Kidney (tissue), 14 donors: ENCODE measurements around the gene PIP5K1A. TPM values are rescaled to one million over a fixed set of nuclear protein-coding genes. Genes with fewer than 3 reads are reported as not detected.
A peak's percentile ranks its signal among the peaks of the same experiment; 100 is the strongest.
"Not testable (repeated sequence)": the region's sequence is repeated elsewhere in the genome, so short reads cannot be mapped to it uniquely, and the experiment has no call there.

Experiments
- DNase-seq, 5 donors: peaks; one replicate each; pipeline ENCODE4 v3.0.0-alpha.2; 2013 to 2020
- FAIRE-seq: peaks from 2 replicates; lab custom pipeline; 2012; peaks lifted over from hg19 to GRCh38; lab: Jason Lieb, UNC
- H3K27ac ChIP-seq, 2 donors: one replicate each; pipeline ENCODE4 v1.7.0; 2013; ENCODE audit warnings: low read depth in 2 of 2, low read length in 2 of 2, inconsistent platforms in 1 of 2
- H3K27me3 ChIP-seq: one replicate; pipeline ENCODE4 v1.7.1; 2013; ENCODE audit warnings: low read length, inconsistent platforms; ENCODE audit not compliant: control insufficient read depth, insufficient read depth
- H3K36me3 ChIP-seq, 3 donors: one replicate each; pipeline versions ENCODE4 v1.7.0 to v1.7.1; 2013; ENCODE audit warnings: low read length in 3 of 3, control low read depth in 1 of 3, inconsistent platforms in 1 of 3; ENCODE audit not compliant: insufficient read depth in 3 of 3, control insufficient read depth in 2 of 3
- H3K4me1 ChIP-seq, 3 donors: one replicate each; pipeline versions ENCODE4 v1.7.0 to v1.7.1; 2013; ENCODE audit warnings: low read length in 3 of 3, inconsistent platforms in 1 of 3, low read depth in 1 of 3; ENCODE audit not compliant: control insufficient read depth in 2 of 3, insufficient read depth in 2 of 3
- H3K4me3 ChIP-seq, 3 donors: one replicate each; pipeline versions ENCODE4 v1.7.0 to v1.8.1; 2013; ENCODE audit warnings: low read length in 3 of 3, control low read depth in 1 of 3, inconsistent platforms in 1 of 3
- H3K9ac ChIP-seq, 3 donors: one replicate each; pipeline versions ENCODE4 v1.7.0 to v1.7.1; 2013; ENCODE audit warnings: low read length in 3 of 3, control low read depth in 1 of 3, inconsistent platforms in 1 of 3
- H3K9me3 ChIP-seq, 3 donors: one replicate each; pipeline versions ENCODE4 v1.7.0 to v1.7.1; 2013; ENCODE audit warnings: low read length in 3 of 3, control low read depth in 1 of 3, inconsistent platforms in 1 of 3; ENCODE audit not compliant: control insufficient read depth in 2 of 3, insufficient read depth in 1 of 3
- CTCF ChIP-seq: IDR thresholded peaks from 3 replicates; pipeline ENCODE4 v1.5.1; 2012; ENCODE audit warnings: mild to moderate bottlenecking, moderate library complexity, borderline replicate concordance; ENCODE audit not compliant: insufficient read depth; ENCODE audit errors: extremely low read depth
- intact Hi-C: fragments of 100-400 bp; cut with DNase I; formaldehyde crosslinking; loops from one replicate; pipeline ENCODE4 v1.11.1; 2022
- polyA plus RNA-seq: library from polyadenylated mRNA; stranded (reverse); fragments of 350-450 nt; fragmentation: Illumina TruSeq; extraction: RNeasy Lipid Tissue Mini Kit (QIAGEN cat#74804); gene quantifications from one replicate; pipeline ENCODE4 v1.2.3, GENCODE V29; 2014; ENCODE audit warnings: low read depth, low replicate concordance; ENCODE audit not compliant: insufficient read depth
- total RNA-seq: library from RNA; stranded (reverse); fragmentation: NEBNext Ultra II Directional; extraction: Animal tissue kit (Norgen Biotek cat#: 25700); gene quantifications from one replicate; pipeline ENCODE4 v1.2.1, GENCODE V29; 2021
- donor health status: control.
- donor health status: control.
- donor health status: control.
- donor health status: control.
- donor health status: control.
- donor health status: DM: yes; HTN: yes; CAD: no.
- donor health status: Normal renal cell carcinoma (clear cell type).

PIP5K1A gene
- total and polyA plus RNA-seq, 2 donors from 2014 or later: 15.5 to 49.0 TPM

GRCh38 chr1:151273924-151274466 lies 75.6 kb downstream of the PIP5K1A start:
- H3K36me3 ChIP-seq: no peaks in the 10 kb centered on the region
- no peak for TF ChIP-seq CTCF
- no peaks in the 10 kb centered on the region for H3K9me3 ChIP-seq
- H3K27me3 ChIP-seq: no peaks in the 10 kb centered on the region
- FAIRE-seq (no peak), DNase-seq (peak in 1 of 5 donors; percentile 16)
- no peaks in the 10 kb centered on the region for H3K4me1 ChIP-seq
- H3K9ac ChIP-seq: no peak overlapping the region
- intact Hi-C loops: no loop called here
- no peak overlapping the region for H3K4me3 ChIP-seq
- no peak overlapping the region for H3K27ac ChIP-seq

GRCh38 chr1:151275341-151275740 lies 77.0 kb downstream of the PIP5K1A start:
- DNase-seq, H3K4me3 ChIP-seq, FAIRE-seq, H3K36me3 ChIP-seq, H3K9ac ChIP-seq, H3K9me3 ChIP-seq, H3K27ac ChIP-seq, H3K27me3 ChIP-seq, H3K4me1 ChIP-seq, intact Hi-C loops: not testable (repeated sequence)

- FAIRE-seq (no peak), DNase-seq (no peak)
- no peaks in the 10 kb centered on the region for H3K36me3 ChIP-seq
- TF ChIP-seq CTCF: no peak
- no peak overlapping the region for H3K27ac ChIP-seq
- H3K9me3 ChIP-seq: no peaks in the 10 kb centered on the region
- H3K4me1 ChIP-seq: no peaks in the 10 kb centered on the region
- intact Hi-C loops: no loop called here
- H3K4me3 ChIP-seq: no peak overlapping the region
- H3K9ac ChIP-seq: no peak overlapping the region
- no peaks in the 10 kb centered on the region for H3K27me3 ChIP-seq
Observed at GRCh38 chr1:151277249-151277648, 78.9 kb downstream of the PIP5K1A start.

- H3K9ac ChIP-seq: peak overlapping the region; percentile 66 to 98 (median 94)
- no peaks in the 10 kb centered on the region for H3K9me3 ChIP-seq
- peak; percentile 97 to 99 (median 98) for DNase-seq
- peak; percentile 68 for FAIRE-seq
- no peaks in the 10 kb centered on the region for H3K27me3 ChIP-seq
- peak; percentile 25 for TF ChIP-seq CTCF
- H3K4me3 ChIP-seq: peak overlapping the region; percentile 93 to 97 (median 96)
- intact Hi-C loops: no loop called here
- peaks cover 0 to 15% (median 0%) of the 10 kb centered on the region in 3 donors for H3K4me1 ChIP-seq
- peak overlapping the region; percentile 98 to 100 for H3K27ac ChIP-seq
- peaks cover 0 to 6% (median 0%) of the 10 kb centered on the region in 3 donors for H3K36me3 ChIP-seq
Observed at GRCh38 chr1:151281225-151281968, 83.0 kb downstream of the PIP5K1A start.
